NAMALWA (cell line): ENCODE measurements around the gene ARHGAP1.
"Not testable (repeated sequence)": the region's sequence is repeated elsewhere in the genome, so short reads cannot be mapped to it uniquely, and the experiment has no call there.

Experiments used
- DNase-seq: peaks from one replicate; pipeline ENCODE4 v3.0.0-alpha.2; 2015; ENCODE audit warnings: low spot score

Gene ARHGAP1

DNA sequence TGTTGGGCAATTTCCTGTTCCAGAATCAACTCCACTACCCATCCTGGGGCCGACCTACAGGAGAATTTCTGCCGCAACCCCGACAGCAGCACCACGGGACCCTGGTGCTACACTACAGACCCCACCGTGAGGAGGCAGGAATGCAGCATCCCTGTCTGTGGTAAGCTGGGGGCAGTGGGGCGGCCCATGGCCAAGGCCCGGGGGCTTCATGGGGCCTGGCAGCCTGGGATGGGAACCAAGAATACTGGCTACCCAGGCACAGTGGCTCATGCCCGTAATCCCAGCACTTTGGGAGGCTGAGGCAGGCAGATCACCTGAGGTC lies 22.9 kb upstream of the ARHGAP1 start:
- DNase-seq, result no peak

DNA sequence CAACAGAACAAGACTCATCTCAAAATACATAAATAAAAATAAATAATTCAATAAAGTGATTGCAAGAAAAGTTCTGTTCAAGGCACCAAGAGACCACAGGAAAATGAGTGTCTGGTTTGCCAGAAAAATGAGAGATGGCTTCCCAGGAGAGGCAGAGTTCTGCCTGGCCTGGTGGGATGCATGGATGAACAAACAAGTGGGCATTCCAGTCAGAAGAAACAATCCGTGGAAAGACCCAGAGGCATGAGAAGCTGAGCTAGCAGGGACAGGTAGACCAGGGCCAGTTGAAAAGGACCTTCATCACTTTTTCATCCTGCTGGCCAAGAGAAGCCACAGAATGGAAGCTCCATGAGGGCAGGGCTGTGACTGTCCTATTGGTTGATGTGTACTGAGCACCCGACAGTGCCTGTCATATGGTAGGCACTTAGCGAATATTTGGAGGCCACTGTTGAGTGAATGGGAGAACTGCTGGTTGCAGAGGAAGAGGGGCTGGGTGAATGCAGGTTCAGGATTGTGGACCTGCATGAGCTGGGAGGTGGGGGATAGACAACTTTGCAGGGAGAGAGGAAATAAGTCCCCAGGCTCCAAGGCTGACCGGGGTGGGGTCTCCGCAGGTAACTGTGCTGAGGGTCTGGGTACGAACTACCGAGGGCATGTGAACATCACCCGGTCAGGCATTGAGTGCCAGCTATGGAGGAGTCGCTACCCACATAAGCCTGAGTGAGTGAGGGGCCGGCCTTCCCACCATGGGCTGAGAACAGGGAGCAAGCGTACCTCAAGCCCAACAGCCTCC lies 22.3 kb upstream of the ARHGAP1 start:
- no peak for DNase-seq

DNA sequence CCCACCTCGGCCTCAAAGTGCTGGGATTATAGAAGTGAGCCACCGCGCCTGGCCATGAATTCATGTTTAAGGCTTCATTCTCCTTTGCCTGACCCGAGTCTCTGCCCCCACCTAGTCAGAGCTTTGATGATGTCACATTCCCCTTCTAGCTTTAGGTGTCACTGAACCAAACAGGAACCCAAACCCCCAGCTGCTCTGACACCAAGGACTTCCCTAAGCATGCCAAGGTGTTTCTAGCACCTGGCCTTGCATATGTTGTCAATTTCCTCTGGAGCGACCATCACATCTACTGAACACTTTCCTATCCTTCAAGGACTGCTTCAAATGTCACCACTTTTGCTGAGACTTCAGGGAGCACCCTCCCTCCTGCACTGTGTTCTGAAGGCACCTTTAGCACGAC lies 20.9 kb upstream of the ARHGAP1 start:
- DNase-seq, result no peak

DNA sequence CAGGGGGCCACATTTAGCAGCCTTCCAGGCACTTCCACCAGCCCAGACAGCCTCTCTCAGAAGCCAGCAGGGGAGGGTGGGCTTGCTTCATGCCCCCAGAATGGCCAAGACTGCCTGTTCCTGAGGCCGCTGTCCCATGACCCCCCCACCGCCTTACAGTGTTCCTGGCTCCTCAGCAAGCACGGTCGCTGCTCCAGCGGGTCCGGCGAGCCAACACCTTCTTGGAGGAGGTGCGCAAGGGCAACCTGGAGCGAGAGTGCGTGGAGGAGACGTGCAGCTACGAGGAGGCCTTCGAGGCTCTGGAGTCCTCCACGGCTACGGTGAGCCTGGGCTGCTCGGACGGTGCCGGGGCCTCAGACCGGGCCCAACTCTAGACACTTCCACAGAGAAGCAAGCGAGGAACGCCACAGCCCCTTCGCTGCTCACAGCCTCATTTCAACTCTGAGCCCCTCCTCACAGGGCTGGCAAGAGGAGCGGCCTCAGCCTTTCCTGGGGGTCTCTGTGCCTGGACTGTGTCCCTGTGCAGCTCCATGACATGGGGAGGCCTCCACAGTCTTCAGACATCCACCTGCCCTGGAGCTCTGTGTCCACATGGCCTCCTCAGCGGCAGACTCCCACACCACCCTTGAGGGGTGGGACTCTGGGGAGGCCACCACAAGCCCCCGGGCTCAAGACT lies 19.3 kb upstream of the ARHGAP1 start:
- DNase-seq, result no peak

DNA sequence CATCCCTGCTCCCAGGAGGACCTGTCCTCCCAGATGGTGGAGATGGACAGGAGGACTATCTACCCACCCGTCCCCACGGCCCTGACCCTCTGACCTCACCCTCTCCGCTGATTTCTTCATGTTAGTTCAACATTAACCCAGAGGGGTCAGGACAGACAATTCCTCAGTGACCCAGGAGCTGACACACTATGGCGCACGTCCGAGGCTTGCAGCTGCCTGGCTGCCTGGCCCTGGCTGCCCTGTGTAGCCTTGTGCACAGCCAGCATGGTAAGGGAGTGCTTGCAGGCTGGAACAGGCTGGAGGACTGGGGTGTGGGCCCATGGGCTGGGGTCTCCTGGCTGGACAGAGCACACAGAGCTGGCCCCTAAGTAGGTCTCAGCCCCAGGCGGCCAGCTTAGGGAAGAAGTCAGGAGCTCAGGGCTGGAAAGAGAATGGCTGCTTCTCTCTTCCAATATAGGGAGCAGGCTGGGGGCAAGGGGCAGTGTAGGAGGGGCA lies 18.7 kb upstream of the ARHGAP1 start, which contains the start of gene F2:
TSS of gene F2 (plus strand) at position 166 of the 495 bp plus-strand sequence. CDS start at position 189, 23 bp downstream.
- no peak for DNase-seq

DNA sequence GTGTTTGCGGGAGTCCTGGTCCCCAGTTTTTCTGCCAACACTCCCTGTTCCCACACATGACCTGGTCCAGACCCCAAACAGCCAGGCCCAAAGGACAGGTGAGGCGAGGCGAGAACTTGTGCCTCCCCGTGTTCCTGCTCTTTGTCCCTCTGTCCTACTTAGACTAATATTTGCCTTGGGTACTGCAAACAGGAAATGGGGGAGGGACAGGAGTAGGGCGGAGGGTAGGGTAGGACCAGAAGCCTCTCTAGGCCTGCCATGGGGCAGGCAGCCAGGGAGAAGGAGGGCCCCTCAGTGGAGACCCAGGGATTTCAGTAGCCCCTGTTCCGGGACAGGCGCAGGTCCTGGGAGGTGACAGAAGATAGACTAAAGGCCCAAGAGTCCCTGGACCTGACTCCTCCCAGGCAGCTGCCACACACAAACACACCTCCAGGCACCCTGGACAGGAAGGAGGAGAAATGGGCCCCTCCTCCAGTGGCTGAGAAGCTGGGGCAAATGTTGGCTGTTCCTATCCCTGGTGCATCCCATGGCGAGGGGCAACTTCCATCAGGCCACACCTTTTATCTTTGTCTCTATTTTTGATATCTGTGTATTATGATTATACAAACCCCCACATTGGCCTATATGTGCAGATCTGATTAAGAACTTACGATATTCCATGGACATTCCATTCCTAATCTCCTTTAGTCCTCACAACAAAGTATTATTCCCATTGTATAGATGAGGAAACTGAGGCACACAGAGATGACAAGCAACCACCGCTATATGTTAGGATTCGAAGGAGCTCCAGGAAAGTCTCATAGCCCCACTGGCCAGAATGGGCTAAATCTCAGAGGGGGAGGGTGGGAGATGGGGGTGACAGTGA lies 18.0 kb upstream of the ARHGAP1 start:
- DNase-seq, result no peak

DNA sequence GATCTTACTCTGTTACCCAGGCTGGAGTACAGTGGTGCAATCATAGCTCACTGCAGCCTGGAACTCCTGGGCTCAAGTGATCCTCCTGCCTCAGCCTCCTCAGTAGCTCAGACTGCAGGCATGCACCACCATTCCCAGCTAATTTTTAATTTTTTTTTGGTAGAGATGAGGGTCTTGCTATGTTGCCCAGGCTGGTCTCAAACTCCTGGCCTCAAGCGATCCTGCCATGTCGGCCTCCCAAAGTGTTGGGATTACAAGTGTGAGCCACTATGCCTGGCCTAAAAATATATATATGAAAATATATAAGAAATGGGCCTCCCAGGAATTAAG lies 17.4 kb upstream of the ARHGAP1 start:
- DNase-seq, result not testable (repeated sequence)

DNA sequence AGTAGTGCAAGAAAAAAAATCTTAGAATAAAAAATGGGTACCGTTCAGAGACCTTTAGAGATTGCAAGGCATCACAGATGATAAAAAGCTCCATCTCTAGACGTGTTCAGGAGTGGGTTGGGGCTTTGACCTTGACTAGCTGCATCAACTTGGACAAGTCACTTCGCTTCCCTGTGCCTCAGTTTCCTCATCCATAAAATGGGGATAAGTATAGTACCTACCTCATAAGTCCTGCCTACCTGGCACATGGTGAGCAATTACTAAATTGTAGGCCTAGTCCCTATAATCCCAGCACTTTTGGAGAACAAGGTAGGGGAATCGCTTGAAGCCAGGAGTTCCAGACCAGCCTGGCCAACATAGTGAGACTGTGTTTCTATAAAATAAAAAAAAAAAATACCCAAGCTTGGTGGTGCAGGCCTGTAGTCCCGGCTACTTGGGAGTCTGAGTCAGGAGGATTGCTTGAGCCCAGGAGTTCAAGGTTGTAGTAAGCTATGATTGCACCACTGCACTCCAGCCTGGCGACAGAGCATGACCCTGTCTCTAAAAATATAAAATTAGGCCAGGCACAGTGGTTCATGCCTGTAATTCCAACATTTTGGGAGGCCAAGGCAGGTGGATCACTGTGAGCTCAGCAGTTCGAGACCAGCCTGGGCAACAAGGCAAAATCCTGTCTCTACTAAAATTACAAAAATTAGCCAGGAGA lies 12.6 kb upstream of the ARHGAP1 start:
- no peak for DNase-seq

DNA sequence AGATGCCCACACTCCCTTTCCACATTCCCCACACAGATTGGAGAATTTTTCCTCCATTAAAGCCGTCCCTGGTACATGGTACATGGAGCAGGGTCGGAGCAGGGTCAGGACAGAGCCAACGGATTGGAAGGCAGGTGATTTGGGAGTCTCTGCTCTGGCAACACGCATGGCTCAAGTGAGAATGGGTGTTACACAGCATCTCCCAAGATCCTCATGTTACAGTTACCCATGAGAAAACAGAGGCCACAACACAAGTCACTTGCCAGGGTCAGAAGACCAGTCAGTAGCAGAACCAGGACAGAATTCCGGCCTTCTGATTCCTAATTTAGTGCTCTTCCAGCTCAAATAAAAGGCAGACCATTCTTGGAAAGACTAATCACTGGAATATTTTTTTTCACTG lies 10.9 kb upstream of the ARHGAP1 start:
- no peak for DNase-seq

DNA sequence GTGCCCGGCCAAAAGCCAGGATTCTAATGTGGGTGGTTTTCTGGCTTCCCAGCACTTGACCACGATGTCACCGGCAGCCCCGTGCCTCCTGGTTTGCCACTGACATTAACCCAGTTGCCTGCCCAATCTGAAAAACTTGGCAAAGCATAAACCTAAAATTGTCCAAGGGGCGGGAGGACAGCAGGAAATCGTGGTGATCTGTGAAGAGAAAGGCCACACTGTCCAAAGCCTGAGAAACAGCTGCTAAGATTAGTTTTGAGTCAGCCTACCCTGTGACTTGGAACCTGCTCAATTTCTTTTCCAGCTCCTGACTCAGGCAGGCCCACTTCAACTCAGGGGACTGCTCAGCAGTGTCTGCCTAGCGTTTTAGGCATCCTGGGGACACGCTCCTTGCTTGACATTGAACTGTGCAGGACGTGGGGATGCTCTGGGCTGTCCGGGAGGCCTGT lies 10.4 kb upstream of the ARHGAP1 start:
- no peak for DNase-seq

DNA sequence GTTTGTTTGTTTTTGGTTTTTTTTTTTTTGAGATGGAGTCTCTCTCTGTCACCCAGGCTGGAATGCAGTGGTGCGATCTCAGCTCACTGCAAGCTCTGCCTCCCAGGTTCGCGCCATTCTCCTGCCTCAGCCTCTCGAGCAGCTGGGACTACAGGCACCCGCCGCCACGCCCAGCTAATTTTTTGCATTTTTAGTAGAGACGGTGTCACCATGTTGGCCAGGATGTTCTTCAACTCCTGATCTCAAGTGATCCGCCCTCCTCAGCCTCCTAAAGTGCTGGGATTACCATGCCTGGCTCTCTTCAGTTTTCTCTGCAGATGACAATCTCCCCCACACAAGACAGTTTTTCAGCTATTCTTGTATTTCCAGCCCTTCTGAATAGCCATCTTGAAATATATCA lies 8.9 kb upstream of the ARHGAP1 start:
- not testable (repeated sequence) for DNase-seq

DNA sequence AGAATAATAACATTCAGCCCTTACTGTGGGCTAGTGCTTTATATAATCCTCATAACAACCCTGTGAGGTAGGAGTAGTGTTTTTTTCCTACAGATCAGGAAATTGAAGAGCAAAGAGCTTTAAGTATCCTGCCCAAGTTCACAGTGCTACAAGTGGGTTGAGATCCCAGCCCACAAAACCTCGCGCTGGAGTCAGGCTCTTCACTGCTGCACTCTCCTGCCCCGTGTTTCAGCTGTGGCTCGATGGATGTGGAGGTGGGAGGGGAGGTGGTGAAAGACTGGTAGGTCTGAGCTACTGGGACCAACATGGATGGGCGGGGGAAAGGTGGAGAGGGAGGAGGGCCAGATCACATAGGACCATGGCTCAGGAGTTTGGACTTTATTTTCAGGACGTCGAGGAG lies 6.5 kb upstream of the ARHGAP1 start:
- DNase-seq, result no peak

DNA sequence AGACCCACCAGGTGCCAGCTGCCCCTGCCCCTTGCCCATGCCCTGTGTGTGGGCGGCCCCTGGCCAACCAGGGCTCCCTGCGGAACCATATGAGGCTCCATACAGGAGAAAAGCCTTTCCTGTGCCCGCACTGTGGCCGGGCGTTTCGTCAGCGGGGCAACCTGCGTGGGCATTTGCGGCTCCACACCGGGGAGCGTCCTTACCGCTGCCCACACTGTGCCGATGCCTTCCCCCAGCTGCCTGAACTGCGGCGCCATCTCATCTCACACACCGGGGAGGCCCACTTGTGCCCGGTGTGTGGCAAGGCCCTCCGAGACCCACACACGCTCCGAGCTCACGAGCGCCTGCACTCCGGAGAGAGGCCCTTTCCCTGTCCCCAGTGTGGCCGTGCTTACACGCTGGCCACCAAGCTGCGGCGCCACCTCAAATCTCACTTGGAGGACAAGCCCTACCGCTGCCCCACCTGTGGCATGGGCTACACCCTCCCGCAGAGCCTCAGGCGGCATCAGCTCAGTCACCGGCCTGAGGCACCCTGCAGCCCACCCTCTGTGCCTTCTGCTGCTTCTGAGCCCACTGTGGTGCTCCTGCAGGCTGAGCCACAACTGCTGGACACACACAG lies 4.8 kb upstream of the ARHGAP1 start:
- DNase-seq, result no peak

DNA sequence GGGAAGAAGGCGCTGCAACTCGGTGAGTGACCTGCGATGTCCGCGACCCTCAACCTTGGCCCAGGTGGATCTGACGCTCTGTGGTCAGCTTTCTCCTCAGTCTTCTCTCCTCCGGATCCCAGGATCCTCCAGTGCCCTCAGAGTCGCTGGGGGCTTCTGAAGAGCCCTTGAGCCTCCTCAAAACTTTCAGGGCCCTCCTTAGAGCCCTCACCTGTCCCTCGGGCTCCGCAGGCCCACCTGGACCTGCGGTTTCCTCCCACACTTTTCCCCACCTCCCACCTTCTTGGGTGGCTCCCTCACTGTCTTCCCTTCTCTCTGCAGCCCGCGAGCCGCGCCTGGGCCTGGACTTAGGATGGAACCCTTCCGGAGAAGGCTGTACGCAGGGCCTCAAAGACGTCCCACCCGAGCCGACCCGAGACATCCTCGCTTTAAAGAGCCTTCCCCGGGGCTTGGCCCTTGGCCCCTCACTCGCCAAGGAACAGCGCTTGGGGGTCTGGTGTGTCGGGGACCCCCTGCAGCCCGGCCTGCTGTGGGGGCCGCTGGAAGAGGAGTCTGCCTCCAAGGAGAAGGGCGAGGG lies 747 bp upstream of the ARHGAP1 start:
- peak; percentile 15 for DNase-seq

DNA sequence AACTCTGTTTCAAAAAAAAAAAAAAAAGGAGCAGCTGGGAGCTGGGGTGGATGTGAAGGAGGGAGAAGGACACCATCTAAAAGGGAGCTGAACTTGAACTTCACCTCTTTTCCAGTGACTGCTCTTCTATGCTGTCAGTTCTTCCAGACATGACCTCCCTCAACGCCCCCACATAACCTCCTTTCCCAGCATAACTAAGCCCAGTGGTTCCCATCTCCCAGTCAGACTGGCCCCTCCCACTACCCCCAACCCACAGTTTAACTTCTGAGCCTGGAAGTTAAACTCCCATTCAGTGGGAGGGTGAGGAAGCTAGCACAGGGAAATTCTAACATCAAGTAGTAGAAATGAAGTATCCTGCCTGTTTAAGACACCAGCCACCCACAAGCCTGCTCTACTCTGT lies 1.8 kb downstream of the ARHGAP1 start:
- no peak for DNase-seq

DNA sequence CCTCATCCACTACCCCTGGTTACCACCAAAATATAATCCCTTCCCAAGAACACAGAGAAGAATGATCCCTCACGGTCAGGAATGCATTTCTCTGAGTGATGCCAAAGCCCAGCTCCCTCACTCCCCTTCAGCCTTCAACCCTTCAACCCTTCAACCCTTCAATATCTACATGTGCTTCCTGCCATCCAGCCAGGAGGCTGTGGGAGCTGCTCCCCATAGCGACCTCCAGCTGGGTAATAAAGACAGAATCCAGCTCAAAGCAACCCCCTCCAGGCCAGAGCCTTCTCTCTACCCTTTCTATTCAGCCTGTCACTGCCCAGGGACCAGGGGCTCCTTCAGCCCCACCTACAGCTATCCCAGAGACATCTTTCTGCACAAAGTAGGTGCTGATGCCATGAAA lies 2.7 kb downstream of the ARHGAP1 start:
- DNase-seq, result no peak

DNA sequence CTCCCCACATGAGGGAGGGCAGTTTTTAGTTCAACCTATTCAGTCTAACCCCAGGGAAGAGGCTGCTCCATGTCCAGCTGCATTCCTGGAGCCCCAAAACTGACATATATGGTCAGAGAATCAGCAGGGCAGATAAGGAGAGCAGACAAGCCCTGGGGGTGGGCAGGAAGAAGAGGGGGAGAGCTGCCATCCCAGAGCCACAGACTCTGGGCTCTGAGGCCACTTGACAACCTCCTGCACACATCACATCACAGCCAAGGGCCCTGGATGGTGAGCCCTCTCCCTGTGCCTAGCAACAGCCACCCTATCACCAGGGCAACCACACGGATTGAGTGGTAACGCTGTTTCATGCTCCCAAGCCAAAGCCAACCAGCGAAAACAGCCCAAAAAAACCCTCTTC lies 3.1 kb downstream of the ARHGAP1 start:
- DNase-seq, result no peak

DNA sequence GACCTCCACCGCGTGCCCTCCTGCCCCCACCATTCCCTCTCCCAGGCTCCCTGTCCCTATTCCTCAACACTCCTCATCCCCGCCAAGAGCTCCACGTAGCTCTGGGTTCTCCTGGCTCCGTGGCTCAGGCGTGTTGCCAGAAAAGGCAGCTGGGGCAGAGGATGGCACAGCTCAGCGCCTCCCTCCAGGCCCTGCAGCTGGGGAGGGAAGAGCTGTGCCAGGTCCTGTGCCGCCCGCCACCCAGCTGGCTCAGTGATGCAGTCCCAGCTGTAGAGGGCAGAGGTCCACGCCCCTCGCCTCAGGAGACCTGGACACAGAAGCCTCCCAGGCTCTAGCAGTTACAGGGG lies 4.2 kb downstream of the ARHGAP1 start:
- no peak for DNase-seq

DNA sequence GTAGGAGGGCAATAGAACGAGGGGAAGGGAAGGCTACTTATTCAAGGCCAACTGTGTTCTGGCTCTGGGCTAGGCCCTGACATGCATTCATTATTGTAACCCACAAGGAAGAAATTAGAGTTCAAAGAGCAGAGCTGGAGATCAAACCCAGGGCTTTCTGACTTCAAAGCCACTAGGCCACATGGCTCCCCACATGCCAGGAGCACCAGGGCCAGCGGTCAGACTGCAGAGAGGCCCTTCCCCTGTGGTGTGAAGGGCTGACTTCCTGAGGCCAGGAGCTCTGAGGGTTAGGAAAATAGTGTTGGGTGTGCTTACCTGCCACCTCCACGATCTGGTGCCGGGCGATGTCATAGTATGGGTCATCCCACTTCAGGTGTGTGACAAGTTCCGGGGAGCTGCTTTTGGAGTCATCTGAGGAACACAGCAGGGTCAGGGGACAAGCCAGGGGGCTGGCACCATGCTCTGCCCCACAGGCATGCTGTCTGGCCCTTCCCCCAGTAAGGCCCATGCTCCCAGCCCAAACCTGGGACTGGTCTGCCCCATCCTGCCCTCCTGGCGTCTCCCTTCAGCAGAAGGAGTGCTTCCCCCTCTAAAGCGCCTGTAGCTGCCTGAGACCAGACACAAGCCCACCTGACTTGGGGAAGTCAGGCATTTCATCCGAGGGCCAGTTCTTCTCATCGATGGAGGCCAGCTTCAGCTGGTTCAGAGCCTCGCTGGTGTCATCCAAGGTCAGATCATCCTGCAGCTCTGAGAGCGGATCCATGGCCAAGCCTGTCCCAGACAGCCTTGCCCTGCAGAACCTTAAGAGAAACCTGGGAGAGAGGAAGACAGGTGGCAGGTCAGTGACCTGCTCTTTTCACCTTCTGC lies 4.8 kb downstream of the ARHGAP1 start:
- no peak for DNase-seq

DNA sequence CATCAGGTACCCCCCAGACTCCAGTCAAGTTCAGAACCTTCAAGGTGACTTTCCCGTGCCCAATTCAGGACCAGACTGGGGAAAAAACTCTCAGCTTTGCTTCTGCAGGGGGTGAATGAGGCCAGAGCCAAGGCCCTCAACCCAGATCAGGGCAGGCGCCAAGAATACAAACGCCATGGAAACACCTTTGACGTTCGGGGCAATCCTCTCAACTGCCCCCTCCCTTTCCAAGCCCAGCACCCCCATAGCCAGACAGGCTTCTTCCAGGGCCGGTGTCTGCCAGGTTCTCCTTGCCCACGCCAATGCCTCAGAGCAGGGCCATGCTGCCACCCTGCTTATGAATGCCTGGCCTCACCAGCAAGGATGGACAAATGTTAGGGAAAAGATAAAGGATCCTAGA lies 5.8 kb downstream of the ARHGAP1 start:
- DNase-seq, result no peak
